Astrocyte of the cerebellum (primary cell): ENCODE measurements around the gene TLR9.

Experiments used
- DNase-seq: peaks from one replicate; pipeline ENCODE4 v3.0.0-alpha.2; 2011; ENCODE audit warnings: low read depth
- H3K4me3 ChIP-seq: 2 replicates; pipeline ENCODE4 v1.5.1; 2011; ENCODE audit warnings: mild to moderate bottlenecking, low read depth, low read length, moderate library complexity
- in situ Hi-C: cut with HindIII; loops from 2 replicates; pipeline ENCODE4 v1.10.0; 2017; ENCODE audit warnings: low sequenced_read_pairs
- TF ChIP-seq, protein P1 (sequence below): IDR thresholded peaks from 2 replicates; pipeline ENCODE4 v1.5.1; 2012; ENCODE audit warnings: low read length, low read depth, moderate library complexity, mild to moderate bottlenecking; ENCODE audit errors: missing control alignments

The TLR9 gene

DNA sequence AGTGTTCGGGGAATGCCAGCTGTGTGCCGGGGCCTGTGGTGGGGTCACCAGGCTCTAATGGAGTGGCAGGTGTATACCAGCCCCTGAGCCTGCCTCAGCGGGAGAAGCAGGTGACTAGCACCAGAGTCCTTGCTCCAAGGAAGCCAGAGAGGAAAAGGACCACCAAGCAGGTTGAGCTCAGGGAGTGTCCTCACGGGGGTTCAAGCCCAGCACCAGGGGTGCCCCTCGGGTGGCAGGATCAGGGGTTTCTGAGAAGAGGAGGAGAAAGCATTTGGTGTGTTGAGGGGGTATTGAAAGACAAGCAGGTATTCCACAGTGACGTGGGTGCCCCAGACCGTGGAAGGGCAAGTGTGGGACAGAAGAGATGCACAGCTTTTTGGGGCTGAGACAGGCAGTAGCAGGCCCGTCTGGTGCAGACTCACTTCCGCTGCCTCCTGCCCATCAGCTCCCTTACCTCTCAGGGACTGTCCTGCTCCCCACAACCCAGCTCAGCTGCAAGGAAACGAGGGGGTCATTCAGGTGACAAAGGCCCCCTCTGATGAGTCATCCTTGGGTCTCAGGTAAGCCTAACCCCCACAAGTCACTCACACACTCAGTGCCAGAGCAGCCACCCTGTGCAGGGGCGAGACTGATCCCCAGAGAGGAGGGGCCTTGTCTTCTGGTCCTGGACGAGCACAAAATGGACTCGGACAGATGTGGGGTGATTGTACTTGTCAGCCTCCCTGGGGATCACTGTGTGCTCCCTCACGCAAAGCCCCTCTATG lies 49.8 kb downstream of the TLR9 start:
- in situ Hi-C loops, result no loop called here
- TF ChIP-seq, protein P1, sequence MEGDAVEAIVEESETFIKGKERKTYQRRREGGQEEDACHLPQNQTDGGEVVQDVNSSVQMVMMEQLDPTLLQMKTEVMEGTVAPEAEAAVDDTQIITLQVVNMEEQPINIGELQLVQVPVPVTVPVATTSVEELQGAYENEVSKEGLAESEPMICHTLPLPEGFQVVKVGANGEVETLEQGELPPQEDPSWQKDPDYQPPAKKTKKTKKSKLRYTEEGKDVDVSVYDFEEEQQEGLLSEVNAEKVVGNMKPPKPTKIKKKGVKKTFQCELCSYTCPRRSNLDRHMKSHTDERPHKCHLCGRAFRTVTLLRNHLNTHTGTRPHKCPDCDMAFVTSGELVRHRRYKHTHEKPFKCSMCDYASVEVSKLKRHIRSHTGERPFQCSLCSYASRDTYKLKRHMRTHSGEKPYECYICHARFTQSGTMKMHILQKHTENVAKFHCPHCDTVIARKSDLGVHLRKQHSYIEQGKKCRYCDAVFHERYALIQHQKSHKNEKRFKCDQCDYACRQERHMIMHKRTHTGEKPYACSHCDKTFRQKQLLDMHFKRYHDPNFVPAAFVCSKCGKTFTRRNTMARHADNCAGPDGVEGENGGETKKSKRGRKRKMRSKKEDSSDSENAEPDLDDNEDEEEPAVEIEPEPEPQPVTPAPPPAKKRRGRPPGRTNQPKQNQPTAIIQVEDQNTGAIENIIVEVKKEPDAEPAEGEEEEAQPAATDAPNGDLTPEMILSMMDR, result no peak

DNA sequence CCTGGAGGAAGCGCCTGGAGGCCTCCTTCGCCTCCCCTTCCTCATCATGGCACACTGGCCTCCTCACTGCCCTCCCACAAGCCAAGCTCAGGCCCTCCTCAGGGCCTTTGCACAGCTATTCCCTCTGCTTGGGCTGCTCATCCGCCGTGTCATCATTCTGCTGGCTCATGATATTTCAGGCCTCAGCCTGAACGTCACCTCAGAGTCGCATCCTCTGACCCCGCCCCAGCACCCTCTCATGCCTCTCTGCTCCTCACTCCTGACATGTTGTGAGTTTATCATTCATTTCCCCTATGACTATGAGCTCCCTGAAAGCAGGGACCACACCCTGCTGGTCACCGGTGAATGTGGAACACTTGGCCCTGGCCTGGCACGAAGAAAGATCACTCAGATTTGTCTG lies 50.5 kb downstream of the TLR9 start:
- in situ Hi-C loops, result no loop called here

More for the DNA sequence above, 49.8 kb downstream of the TLR9 start:
- no peak overlapping the region for H3K4me3 ChIP-seq
- DNase-seq, result no peak

DNA sequence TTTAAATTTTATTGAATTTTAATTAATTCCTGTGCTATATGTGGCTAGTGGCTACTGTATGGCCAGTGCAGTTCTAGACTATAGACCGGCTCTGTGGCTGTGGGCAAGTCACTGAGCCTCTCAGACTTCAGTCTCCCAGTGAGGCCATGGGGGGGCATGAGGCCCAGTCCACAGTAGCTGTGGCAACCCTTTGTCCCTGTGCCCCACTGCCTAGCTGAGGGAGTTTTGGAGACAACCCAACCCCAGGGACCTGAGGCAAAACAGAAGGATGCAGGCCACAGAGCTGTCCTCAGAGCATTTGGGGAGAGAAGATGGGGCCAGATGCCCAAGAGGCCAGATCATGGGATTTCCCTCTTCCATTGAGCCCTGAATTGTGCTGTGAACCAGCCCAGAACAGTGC lies 52.3 kb downstream of the TLR9 start:
- H3K4me3 ChIP-seq, result no peak overlapping the region
- no peak for DNase-seq
- in situ Hi-C loops, result no loop called here
- TF ChIP-seq, protein P1, result no peak

More for the DNA sequence above, 50.5 kb downstream of the TLR9 start:
- no peak for DNase-seq
- TF ChIP-seq, protein P1, result no peak
- no peak overlapping the region for H3K4me3 ChIP-seq

DNA sequence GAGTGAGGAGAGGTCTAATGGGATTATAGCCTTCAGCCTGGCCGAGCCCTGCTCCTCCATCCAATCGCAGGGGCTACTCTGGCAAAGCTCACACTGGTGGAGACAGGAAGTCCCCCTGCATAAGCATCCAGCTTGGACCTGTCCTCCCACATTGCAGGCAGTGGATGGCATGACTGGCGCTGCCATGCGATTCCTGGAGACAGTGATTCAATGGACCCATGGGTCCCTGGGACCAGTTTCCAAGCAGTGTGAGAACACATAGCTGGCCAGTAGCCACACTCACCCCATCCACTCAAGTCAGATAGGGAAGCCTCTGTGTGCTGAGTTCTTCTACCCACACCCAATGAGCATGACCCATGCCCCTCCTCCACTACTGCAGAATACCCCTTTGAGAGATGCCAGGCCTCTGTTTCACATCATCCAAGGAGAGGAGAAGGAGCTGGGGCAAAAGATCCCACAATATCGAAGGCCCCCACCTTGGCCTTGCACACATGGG lies 53.1 kb downstream of the TLR9 start:
- no peak for DNase-seq
- no peak overlapping the region for H3K4me3 ChIP-seq
- in situ Hi-C loops, result no loop called here

DNA sequence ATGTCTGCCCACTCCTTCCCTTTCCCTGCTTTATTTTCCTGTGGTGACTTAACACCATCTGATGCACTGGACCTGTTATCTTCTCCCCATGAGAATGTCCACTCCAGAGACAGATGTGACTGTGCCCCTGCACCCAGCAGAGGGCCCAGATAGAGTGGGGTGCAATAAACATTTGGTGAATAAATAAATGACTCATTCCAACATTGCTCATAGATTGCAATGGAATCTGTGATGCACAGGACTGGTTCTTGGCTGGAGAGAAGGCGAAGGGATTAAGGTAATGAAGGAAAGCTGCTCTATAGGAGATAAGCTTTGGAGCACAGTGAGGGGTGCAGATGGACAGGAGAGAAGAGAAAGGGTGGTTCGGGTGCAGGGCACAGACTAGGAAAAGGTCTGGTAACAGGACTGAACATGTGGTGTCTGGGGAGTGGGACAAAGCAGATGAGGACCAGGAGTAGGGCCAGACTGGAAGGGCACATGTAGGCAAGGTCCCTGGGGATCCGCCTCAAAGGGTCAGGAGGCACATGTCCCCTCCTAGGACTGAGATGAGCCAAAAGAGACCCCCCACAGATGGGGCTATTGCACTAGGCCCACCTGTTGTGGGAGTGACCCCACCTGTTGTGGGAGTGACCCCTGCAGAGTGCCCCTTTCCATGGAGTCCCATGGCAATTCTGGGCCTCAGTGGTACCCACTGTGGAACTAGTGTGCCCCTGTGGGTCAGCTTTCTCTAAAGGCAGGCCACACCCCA lies 53.8 kb downstream of the TLR9 start:
- in situ Hi-C loops, result no loop called here
- no peak for DNase-seq
- no peak overlapping the region for H3K4me3 ChIP-seq
- TF ChIP-seq, protein P1, result no peak

More for the DNA sequence above, 53.1 kb downstream of the TLR9 start:
- TF ChIP-seq, protein P1, result no peak
